Measurements from ENCODE around the gene DKK3. TPM values are rescaled to one million over a fixed set of nuclear protein-coding genes. Genes with fewer than 3 reads are reported as not detected.
A peak's percentile ranks its signal among the peaks of the same experiment; 100 is the strongest.

Gene DKK3
- total RNA-seq, 1 donor from 2014 or later: 657 TPM

- DNase-seq: no peak
- intact Hi-C loops (cut with micrococcal nuclease): no loop called here
- ATAC-seq: no peak
Measured at GRCh38 chr11:11987503-11988022, 20.9 kb downstream of the DKK3 start.

GRCh38 chr11:11985954-11986949 is 22.2 kb downstream of the DKK3 start:
- intact Hi-C loops (cut with micrococcal nuclease): no loop called here
- ATAC-seq (peak; percentile 51), DNase-seq (no peak)

- ATAC-seq (peak; percentile 19), DNase-seq (no peak)
- intact Hi-C loops (cut with micrococcal nuclease): no loop called here
Measured at GRCh38 chr11:11985016-11985715, 23.3 kb downstream of the DKK3 start.

GRCh38 chr11:11984563-11984962 is 23.9 kb downstream of the DKK3 start:
- DNase-seq: no peak
- ATAC-seq: no peak
- intact Hi-C loops (cut with micrococcal nuclease): no loop called here

GRCh38 chr11:11983427-11983826 is 25.0 kb downstream of the DKK3 start:
- DNase-seq (no peak), ATAC-seq (no peak)
- intact Hi-C loops (cut with micrococcal nuclease): no loop called here

- no peak for DNase-seq
- no peak for ATAC-seq
- intact Hi-C loops (cut with micrococcal nuclease): no loop called here
Measured at GRCh38 chr11:11982975-11983374, 25.5 kb downstream of the DKK3 start.

GRCh38 chr11:11982461-11982860 is 26.0 kb downstream of the DKK3 start:
- intact Hi-C loops (cut with micrococcal nuclease): no loop called here
- ATAC-seq: no peak
- no peak for DNase-seq

GRCh38 chr11:11981840-11982239 is 26.6 kb downstream of the DKK3 start:
- DNase-seq (no peak), ATAC-seq (no peak)
- intact Hi-C loops (cut with micrococcal nuclease): no loop called here

GRCh38 chr11:11981364-11981763 is 27.1 kb downstream of the DKK3 start:
- ATAC-seq (peak; percentile 11), DNase-seq (no peak)
- intact Hi-C loops (cut with micrococcal nuclease): no loop called here

GRCh38 chr11:11980841-11981308 is 27.6 kb downstream of the DKK3 start:
- no peak for DNase-seq

GRCh38 chr11:11980200-11980599 is 28.2 kb downstream of the DKK3 start:
- ATAC-seq: no peak
- no peak for DNase-seq
- intact Hi-C loops (cut with micrococcal nuclease): no loop called here

More at GRCh38 chr11:11980841-11981308, 27.6 kb downstream of the DKK3 start:
- intact Hi-C loops (cut with micrococcal nuclease): no loop called here
- no peak for ATAC-seq

- intact Hi-C loops (cut with micrococcal nuclease): no loop called here
- DNase-seq (peak; percentile 62), ATAC-seq (peak; percentile 68)
Measured at GRCh38 chr11:11979488-11980117, 28.8 kb downstream of the DKK3 start.

GRCh38 chr11:11978792-11979487 is 29.5 kb downstream of the DKK3 start:
- peak; percentile 76 for ATAC-seq
- intact Hi-C loops (cut with micrococcal nuclease): no loop called here
- DNase-seq: peak; percentile 92

GRCh38 chr11:11978098-11978637 is 30.3 kb downstream of the DKK3 start:
- intact Hi-C loops (cut with micrococcal nuclease): no loop called here
- ATAC-seq: no peak
- DNase-seq: no peak

- ATAC-seq: peak; percentile 31
- peak; percentile 76 for DNase-seq
- intact Hi-C loops (cut with micrococcal nuclease): no loop called here
Measured at GRCh38 chr11:11977206-11977938, 31.1 kb downstream of the DKK3 start.

- ATAC-seq (peak; percentile 5), DNase-seq (peak; percentile 73)
- intact Hi-C loops (cut with micrococcal nuclease): no loop called here
Measured at GRCh38 chr11:11976481-11977127, 31.8 kb downstream of the DKK3 start.

All from left ventricle myocardium superior (tissue), 1 donor.